NCI-H1048 (cell line): ENCODE data around the gene BET1L.
A peak's percentile ranks its signal among the peaks of the same experiment; 100 is the strongest.

Experiments used
- DNase-seq: peaks from one replicate; lab custom pipeline; 2025; lab: John Stamatoyannopoulos, UW

Gene BET1L

DNA sequence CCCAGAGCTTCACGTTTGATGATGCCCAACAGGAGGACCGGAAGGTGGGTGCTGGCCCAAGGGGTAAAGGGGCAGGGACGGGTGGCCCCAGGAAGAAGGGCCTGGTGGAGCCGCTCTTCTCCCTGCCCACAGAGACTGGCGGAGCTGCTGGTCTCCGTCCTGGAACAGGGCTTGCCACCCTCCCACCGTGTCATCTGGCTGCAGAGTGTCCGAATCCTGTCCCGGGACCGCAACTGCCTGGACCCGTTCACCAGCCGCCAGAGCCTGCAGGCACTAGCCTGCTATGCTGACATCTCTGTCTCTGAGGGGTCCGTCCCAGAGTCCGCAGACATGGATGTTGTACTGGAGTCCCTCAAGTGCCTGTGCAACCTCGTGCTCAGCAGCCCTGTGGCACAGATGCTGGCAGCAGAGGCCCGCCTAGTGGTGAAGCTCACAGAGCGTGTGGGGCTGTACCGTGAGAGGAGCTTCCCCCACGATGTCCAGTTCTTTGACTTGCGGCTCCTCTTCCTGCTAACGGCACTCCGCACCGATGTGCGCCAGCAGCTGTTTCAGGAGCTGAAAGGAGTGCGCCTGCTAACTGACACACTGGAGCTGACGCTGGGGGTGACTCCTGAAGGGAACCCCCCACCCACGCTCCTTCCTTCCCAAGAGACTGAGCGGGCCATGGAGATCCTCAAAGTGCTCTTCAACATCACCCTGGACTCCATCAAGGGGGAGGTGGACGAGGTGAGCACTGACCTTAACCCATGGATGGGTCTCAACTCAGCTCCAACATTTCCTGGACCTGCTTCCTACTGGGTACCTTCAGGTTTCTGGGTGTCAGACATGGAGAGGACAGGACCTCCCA is 2.3 kb upstream of the BET1L start:
- DNase-seq = no peak

GRCh38 chr11:208917-209260 is 1.7 kb upstream of the BET1L start:
- no peak for DNase-seq

DNA sequence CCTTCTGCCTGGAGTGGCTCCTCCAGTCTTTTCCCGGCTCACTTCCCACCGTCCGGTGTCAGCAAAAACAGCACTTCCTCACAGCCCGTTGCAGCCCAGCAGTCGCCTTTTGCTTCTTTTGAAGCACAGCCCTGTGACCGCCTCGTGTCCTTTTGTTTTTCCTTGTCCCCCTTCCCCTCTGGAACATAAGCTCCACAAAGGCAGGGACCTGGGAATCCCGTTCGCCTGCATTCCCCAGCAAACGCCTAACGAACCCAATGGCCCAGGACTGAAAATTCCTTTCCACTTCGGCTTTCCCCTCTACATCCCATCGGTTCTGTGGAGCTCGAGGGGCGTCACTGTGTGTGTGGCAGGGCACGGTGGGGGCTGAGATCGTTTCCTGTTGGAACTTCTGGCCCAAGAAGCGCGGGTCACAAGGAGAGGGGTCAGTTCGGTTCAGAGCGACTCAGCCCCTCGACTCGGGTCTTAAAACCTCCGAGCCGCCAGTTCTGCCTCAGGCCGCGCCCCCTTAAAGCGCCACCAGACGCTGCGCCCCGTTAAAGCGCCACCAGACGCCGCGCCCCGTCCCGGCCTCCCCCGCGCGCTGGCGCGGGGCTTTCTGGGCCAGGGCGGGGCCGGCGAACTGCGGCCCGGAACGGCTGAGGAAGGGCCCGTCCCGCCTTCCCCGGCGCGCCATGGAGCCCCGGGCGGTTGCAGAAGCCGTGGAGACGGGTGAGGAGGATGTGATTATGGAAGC is 1.1 kb upstream of the BET1L start:
- DNase-seq = peak; percentile 39

DNA sequence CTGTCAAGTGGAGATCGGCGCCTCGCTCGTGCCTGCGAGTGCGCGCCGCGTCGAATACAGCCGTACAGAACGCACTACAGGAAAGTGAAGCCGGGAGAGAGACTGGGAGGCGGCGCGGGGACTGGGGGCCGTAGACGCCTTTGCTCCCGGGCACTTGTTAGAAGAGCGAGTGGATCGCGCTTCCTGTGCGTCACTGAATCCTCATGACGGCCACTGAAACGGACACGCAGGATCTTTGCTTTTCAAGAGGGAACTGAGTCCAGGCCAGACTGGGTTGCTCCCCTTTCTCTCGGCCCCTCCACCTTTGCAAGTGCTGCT is 623 bp upstream of the BET1L start:
- DNase-seq = no peak

DNA sequence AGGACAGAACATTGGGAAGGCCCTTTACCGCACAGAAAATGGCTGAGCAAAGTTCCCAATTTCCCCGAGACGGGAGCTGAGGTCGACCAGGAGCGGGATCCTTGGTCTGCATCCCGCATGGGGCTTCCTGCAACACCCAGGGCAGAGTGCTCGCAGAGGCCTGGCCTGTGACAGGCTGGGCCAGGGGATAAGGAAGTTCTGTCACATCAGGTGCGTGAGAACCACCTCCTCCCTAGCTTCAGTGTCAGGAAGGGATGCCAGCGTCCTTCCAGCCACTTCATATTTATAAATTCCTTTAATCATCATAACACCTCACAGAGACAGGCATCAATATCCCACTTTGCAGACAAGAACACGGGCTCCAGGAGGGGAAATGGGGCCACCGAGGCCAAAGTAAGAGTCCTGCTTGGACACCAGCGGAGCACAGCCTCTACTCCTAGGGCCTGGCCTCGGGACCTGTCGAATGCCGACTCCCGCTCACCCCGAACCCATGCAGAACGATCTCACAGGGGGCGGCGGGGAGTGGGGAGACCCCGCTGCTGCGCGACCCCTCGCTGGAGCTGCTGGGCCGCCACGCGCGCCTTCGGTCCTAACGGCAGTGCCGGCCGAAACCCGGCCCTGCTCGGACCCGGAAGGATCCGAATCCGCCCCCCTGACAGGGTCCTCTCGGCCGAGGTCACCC is 532 bp downstream of the BET1L start:
- no peak for DNase-seq

- DNase-seq = no peak
Measured at GRCh38 chr11:206002-206384, 1.2 kb downstream of the BET1L start.

- DNase-seq = no peak
Measured at GRCh38 chr11:205221-206001, 1.8 kb downstream of the BET1L start.

DNA sequence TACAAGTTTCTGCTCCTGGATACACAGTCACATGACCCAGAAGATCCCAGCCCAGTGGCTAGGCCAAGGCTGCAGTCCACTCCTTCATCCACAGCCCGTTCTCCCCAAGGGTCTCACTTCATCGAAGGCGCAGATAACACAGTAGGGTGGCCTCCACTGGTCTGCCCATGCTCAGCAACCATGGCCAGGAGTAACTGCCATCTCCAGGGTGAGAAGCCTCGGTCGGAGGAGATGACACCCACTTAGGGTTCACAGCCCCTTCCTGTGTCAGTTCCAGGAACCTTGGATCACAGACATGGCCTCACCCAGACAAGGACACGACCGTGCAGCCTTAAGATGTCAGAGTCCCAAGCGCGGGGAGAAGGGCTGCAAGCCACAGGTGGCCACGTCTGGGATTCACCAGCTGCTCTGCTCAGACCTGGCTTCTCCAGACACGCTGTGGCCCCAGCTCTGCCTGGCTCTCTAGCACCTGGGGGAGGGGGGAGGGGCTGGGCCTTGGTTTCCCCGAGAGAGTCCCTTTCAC is 2.6 kb downstream of the BET1L start:
- DNase-seq = no peak

GRCh38 chr11:203945-204586 is 3.1 kb downstream of the BET1L start:
- no peak for DNase-seq

- DNase-seq = no peak
Measured at GRCh38 chr11:203056-203944, 3.9 kb downstream of the BET1L start.

DNA sequence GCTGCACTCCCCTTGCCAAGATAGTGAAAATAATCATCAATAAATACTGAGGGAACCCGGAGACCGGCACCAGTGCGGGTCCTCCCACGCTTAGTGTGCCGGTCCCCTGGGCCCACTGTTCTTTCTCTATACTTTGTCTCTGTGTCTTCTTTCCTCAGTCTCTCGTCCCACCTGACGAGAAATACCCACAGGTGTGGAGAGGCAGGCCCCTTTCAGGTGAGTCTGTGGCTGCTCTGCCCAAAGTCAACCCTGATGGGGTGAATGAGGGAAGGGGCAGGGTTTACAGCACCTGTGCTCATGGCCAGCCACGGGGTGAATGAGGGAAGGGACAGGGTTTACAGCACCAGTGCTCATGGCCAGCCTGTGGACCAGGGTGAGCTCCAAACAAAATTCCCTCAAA is 4.7 kb downstream of the BET1L start:
- DNase-seq = no peak

GRCh38 chr11:201966-202365 is 5.2 kb downstream of the BET1L start:
- no peak for DNase-seq

DNA sequence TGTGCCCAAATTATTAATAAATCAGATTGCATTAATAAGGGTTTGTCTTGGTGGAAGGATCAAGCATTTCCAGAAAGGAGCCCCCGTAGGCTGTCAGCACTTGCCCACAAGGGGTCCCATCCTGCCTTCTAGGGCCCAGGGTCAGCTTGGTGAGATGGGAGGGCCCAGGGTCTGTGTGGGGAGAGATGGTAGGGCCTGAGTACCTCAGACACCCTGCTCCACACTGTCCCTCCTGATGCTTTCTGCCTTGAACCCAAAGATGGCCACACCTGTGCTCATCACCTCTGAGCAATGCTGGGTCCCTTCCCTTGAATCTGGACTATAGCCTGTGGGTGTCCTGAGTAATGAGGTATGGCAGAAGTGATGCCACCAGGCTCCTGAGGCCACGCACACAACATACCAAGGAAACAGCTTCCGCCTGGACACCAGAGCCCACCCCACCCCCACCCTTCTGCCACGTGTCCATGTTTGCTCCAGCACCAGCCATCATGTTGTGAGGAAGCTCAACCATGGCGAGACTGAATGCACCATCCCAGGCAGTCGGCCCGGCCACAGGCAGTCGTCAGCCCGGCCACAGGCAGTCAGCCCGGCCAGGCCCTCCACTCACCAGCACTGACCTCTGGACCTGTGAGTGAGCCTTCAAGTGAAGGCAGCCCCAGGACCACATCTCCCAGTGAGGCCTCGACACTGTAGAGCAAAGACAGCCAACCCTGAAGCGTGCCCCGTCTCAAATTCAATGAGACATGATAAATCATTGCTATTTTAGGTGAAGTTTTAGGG is 6.8 kb downstream of the BET1L start:
- no peak for DNase-seq

GRCh38 chr11:199782-200181 is 7.4 kb downstream of the BET1L start:
- DNase-seq = no peak

GRCh38 chr11:199004-199581 is 8.1 kb downstream of the BET1L start:
- no peak for DNase-seq

GRCh38 chr11:198236-198806 is 8.9 kb downstream of the BET1L start:
- no peak for DNase-seq

GRCh38 chr11:197741-198235 is 9.4 kb downstream of the BET1L start:
- no peak for DNase-seq

DNA sequence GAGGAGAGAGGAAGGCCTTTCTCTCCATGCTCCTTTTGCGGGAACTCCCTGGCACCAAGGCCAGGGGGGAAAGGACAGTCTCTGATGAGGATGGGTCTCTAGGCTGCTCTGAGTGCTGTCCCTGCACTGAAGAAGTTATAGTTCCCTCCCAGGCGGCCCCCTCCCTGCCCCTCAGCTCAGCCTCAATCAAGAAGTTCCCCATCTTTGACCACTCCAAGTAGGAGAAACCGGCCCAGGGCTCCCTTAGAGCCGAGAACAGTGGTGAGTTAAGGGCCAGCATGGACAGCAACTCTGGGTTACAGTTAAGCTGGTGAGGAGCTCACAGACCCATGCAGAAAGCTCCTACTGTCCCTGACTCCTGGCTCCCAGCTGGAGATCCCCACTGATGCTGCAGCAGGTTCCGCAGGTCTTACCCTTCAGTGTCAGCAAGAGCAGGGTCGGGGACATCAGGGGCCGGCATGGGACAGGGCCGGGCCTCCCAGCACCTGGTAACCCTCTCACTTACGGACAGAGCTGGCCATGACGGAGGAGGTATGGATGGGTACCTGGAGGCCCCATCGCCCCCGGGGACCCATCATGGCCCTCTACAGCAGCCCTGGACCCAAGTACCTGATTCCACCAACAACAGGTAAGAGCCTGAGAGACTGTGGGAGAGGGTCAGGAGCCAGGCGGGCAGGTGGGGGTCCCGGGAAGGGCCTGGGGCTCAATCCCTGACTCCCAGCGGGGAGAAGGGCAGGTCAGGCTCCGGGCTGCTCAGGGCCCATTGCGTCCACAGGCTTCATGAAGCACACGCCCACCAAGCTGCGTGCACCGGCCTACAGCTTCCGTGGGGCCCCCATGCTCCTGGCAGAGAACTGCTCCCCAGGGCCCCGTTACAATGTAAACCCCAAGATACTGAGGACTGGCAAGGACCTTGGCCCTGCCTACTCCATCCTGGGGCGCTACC is 10.1 kb downstream of the BET1L start:
- no peak for DNase-seq
